ENCODE data around the gene ASS1.

GRCh38 chr9:130542457-130543228 is 97.9 kb downstream of the ASS1 start:
- no peak for TF ChIP-seq CTCF (conservative IDR thresholded peaks at IDR 0.05)
- TF ChIP-seq EZH2 (IDR thresholded peaks at IDR 0.05; ENCODE audit: low read depth): no peak

All from PC-9 (cell line).